Testis (tissue), 2 donors: Measurements from ENCODE around the gene ADD3.

Experiments
- CTCF ChIP-seq, 3 experiments: fragments of 450-650 bp in 2 of 3; fragments of 200-600 bp in 1 of 3; sonication (generic) in 1 of 3; IDR thresholded peaks; one replicate each; pipeline ENCODE4 v1.5.1; 2016 to 2019; ENCODE audit warnings: antibody characterized with exemption in 3 of 3, mild to moderate bottlenecking in 2 of 3, moderate library complexity in 1 of 3
- POLR2A ChIP-seq: fragments of 450-650 bp; IDR thresholded peaks from one replicate; pipeline ENCODE4 v1.6.1; 2017; ENCODE audit warnings: antibody characterized with exemption, mild to moderate bottlenecking, moderate library complexity

- TF ChIP-seq CTCF (IDR thresholded peaks at IDR 0.05) (no peak), POLR2A (no peak)
Observed at GRCh38 chr10:110151467-110151866, 143.7 kb downstream of the ADD3 start.
